DND-41 (cell line): Measurements from ENCODE around the gene PTH2R.
"Not testable (repeated sequence)": the region's sequence is repeated elsewhere in the genome, so short reads cannot be mapped to it uniquely, and the experiment has no call there.

ENCODE experiments used
- ATAC-seq: fragments of 200-7000 bp; cut with Tn5 transposase; 3 replicates; pipeline ENCODE4 v1.9.1; 2021; ENCODE audit warnings: low read depth; ENCODE audit not compliant: insufficient read depth
- DNase-seq: peaks from one replicate; pipeline ENCODE4 v3.0.0-alpha.2; 2020
- H2AFZ ChIP-seq: 2 replicates; pipeline ENCODE4 v1.6.0; 2012; ENCODE audit warnings: low read depth, low read length
- H3K27ac ChIP-seq: 2 replicates; pipeline ENCODE4 v1.5.1; 2012; ENCODE audit warnings: low read length, inconsistent platforms
- H3K27me3 ChIP-seq: fragments of 200-600 bp; sonication (generic); 2 replicates; pipeline ENCODE4 v1.6.0; 2012; ENCODE audit warnings: low read length, mild to moderate bottlenecking, inconsistent platforms; ENCODE audit not compliant: insufficient read depth, poor library complexity
- H3K36me3 ChIP-seq: 2 replicates; pipeline ENCODE4 v1.5.1; 2012; ENCODE audit warnings: low read length, inconsistent platforms; ENCODE audit not compliant: insufficient read depth
- H3K4me1 ChIP-seq: 2 replicates; pipeline ENCODE4 v1.5.1; 2012; ENCODE audit warnings: mild to moderate bottlenecking, low read length; ENCODE audit not compliant: insufficient read depth
- H3K4me2 ChIP-seq: 2 replicates; pipeline ENCODE4 v1.6.0; 2012; ENCODE audit warnings: mild to moderate bottlenecking, moderate library complexity, low read length, inconsistent platforms; ENCODE audit not compliant: insufficient read depth
- H3K4me3 ChIP-seq, 2 experiments: fragments of 200-600 bp in 1 of 2; shearing (Covaris generic) in 1 of 2; 2 replicates each; pipeline ENCODE4 v1.5.1; 2012 to 2016; ENCODE audit warnings: inconsistent platforms in 2 of 2, low read length in 2 of 2, mild to moderate bottlenecking in 2 of 2, low read depth in 1 of 2, moderate library complexity in 1 of 2
- H3K79me2 ChIP-seq: 2 replicates; pipeline ENCODE4 v1.6.0; 2012; ENCODE audit warnings: low read length, inconsistent platforms; ENCODE audit not compliant: insufficient read depth
- H3K9ac ChIP-seq: 2 replicates; pipeline ENCODE4 v1.6.0; 2012; ENCODE audit warnings: low read depth, mild to moderate bottlenecking, inconsistent platforms, low read length, moderate library complexity
- H3K9me3 ChIP-seq: 2 replicates; pipeline ENCODE4 v1.5.1; 2012; ENCODE audit warnings: low read length, moderate library complexity, mild to moderate bottlenecking, inconsistent platforms; ENCODE audit not compliant: insufficient read depth, severe bottlenecking
- H4K20me1 ChIP-seq: 2 replicates; pipeline ENCODE4 v1.6.0; 2012; ENCODE audit warnings: low read length; ENCODE audit not compliant: insufficient read depth
- CTCF ChIP-seq: IDR thresholded peaks from 2 replicates; pipeline ENCODE4 v1.5.1; 2012; ENCODE audit warnings: borderline replicate concordance, low read length, moderate library complexity, mild to moderate bottlenecking; ENCODE audit not compliant: poor library complexity, severe bottlenecking; ENCODE audit errors: extremely low read depth
- EZH2 ChIP-seq: IDR thresholded peaks from 3 replicates; pipeline ENCODE4 v1.6.1; 2012; ENCODE audit warnings: borderline replicate concordance, low read depth, mild to moderate bottlenecking, moderate library complexity, low read length, inconsistent platforms; ENCODE audit not compliant: severe bottlenecking

The PTH2R gene

DNA sequence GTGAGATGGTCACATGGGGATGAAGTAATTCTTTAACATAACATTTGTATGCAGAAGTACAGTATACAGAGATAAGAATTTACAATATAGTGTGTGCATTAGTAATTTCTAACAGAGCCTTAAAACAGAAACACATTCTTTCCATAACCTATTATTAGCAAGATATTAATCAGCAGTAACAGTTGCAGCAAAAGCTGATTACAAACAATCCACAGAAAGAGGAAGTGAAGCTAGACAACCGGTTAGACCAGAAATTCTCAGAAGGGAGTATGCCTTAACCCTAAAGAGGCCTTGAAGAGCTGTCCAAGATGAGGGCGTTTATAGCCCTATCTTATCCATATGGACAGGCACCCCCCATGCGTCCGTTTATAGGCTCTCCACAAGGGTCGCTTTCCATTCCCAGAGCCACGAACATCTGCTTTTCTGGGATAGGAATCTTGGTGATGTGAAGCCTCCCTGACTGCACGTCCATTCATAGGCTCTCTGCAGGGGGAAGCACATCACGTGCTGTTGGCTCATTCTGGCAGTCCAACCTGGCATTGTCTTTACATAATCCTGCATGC, 75.9 kb downstream of the PTH2R start:
- H3K4me1 ChIP-seq, H3K9ac ChIP-seq, H3K27ac ChIP-seq, H3K4me3 ChIP-seq, H3K4me2 ChIP-seq, DNase-seq, H2AFZ ChIP-seq, H3K27me3 ChIP-seq, H3K79me2 ChIP-seq, H3K9me3 ChIP-seq, H3K36me3 ChIP-seq, H4K20me1 ChIP-seq, ATAC-seq: not testable (repeated sequence)

DNA sequence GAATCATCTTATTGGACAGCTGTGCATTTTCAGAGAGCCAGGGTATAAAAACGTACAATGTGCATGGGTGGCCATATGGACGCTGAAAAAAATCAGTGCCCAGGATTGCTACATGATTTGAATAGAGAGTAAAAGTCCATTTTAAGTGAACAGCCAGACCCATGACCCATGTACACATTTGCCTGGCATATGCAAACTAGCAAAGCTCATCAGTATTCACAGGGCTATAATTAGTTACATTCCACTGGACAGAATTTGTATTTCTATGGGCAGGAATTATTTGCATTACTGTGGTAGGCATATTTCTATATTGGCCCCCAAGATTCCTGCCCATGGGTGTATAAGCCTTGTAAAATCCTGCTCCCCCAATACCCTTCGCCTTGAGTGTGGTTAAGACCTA, 78.8 kb downstream of the PTH2R start:
- H3K4me2 ChIP-seq, result no peak overlapping the region
- ATAC-seq (no peak), DNase-seq (no peak)
- TF ChIP-seq EZH2, result no peak
- no peaks in the 10 kb centered on the region for H3K9me3 ChIP-seq
- H3K9ac ChIP-seq, result no peak overlapping the region
- no peaks in the 10 kb centered on the region for H3K36me3 ChIP-seq
- no peaks in the 10 kb centered on the region for H3K4me1 ChIP-seq
- H3K27me3 ChIP-seq, result no peaks in the 10 kb centered on the region
- H3K4me3 ChIP-seq, result no peak overlapping the region
- no peaks in the 10 kb centered on the region for H3K79me2 ChIP-seq
- H3K27ac ChIP-seq, result no peak overlapping the region
- H4K20me1 ChIP-seq, result no peaks in the 10 kb centered on the region
- no peak overlapping the region for H2AFZ ChIP-seq

- no peak overlapping the region for H3K27ac ChIP-seq
- H4K20me1 ChIP-seq, result no peaks in the 10 kb centered on the region; the same call in 1 of the 2 replicates
- no peaks in the 10 kb centered on the region for H3K27me3 ChIP-seq
These were observed 82.3 kb downstream of the PTH2R start for GRCh38 chr2:208488686-208489564.

DNA sequence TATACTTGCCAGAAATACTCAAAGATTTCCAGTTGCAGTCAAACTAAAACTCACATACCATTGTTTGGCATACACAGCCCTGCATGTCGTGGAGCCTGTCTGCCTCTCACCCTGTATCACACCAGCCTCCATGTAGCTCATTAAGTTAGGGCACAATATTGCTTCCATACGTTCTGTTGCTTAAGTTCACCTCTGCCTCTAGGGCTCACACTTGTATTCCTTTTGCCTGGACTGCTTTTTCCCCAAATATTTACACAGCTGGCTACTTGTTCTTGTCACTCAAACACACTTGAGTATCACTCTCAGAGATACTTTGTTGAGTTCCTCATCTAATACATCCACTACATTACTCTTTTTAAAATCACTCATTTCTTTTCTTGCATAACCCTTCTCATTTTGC, 83.1 kb downstream of the PTH2R start:
- no peak overlapping the region for H3K4me3 ChIP-seq
- H2AFZ ChIP-seq, result no peak overlapping the region
- no peaks in the 10 kb centered on the region for H3K36me3 ChIP-seq
- no peaks in the 10 kb centered on the region for H3K79me2 ChIP-seq
- DNase-seq (no peak), ATAC-seq (no peak)
- H3K4me1 ChIP-seq, result no peaks in the 10 kb centered on the region
- no peaks in the 10 kb centered on the region for H3K27me3 ChIP-seq
- no peaks in the 10 kb centered on the region; the same call in 1 of the 2 replicates for H4K20me1 ChIP-seq
- H3K9ac ChIP-seq, result no peak overlapping the region
- H3K9me3 ChIP-seq, result no peaks in the 10 kb centered on the region
- no peak overlapping the region for H3K27ac ChIP-seq
- H3K4me2 ChIP-seq, result no peak overlapping the region
- TF ChIP-seq CTCF (no peak), EZH2 (no peak)

More at GRCh38 chr2:208488686-208489564, 82.3 kb downstream of the PTH2R start:
- H3K79me2 ChIP-seq, result no peaks in the 10 kb centered on the region
- H3K36me3 ChIP-seq, result no peaks in the 10 kb centered on the region
- no peak overlapping the region for H3K9ac ChIP-seq
- TF ChIP-seq EZH2, result no peak
- TF ChIP-seq CTCF, result no peak
- ATAC-seq (no peak), DNase-seq (no peak)
- no peaks in the 10 kb centered on the region for H3K9me3 ChIP-seq
- no peak overlapping the region for H3K4me2 ChIP-seq
- H3K4me1 ChIP-seq, result no peaks in the 10 kb centered on the region
- H2AFZ ChIP-seq, result no peak overlapping the region
- no peak overlapping the region for H3K4me3 ChIP-seq
